Lung (tissue), 12 donors: ENCODE results near the gene SFXN5. TPM values are rescaled to one million over a fixed set of nuclear protein-coding genes. Genes with fewer than 3 reads are reported as not detected.

Experiments
- ATAC-seq: fragments of 200-7000 bp; cut with Tn5 transposase; one replicate; pipeline ENCODE4 v1.9.1; 2020; ENCODE audit warnings: moderate number of reproducible peaks; ENCODE audit not compliant: insufficient read depth, low FRiP score
- DNase-seq, 3 donors: peaks; one replicate each; pipeline ENCODE4 v3.0.0-alpha.2; 2013 to 2017
- H3K27ac ChIP-seq, 2 donors: one replicate each; pipeline ENCODE4 v1.5.1; 2013; ENCODE audit warnings: mild to moderate bottlenecking in 2 of 2, moderate library complexity in 2 of 2, control low read depth in 1 of 2, inconsistent platforms in 1 of 2, low read depth in 1 of 2, low read length in 1 of 2
- H3K27me3 ChIP-seq, 3 donors: one replicate each; pipeline ENCODE4 v1.5.1; 2013; ENCODE audit warnings: low read length in 2 of 3; ENCODE audit not compliant: control insufficient read depth in 3 of 3, insufficient read depth in 3 of 3
- H3K36me3 ChIP-seq, 4 donors: one replicate each; pipeline ENCODE4 v1.5.1; 2013; ENCODE audit warnings: low read length in 4 of 4, mild to moderate bottlenecking in 1 of 4, moderate library complexity in 1 of 4; ENCODE audit not compliant: control insufficient read depth in 4 of 4, insufficient read depth in 4 of 4
- H3K4me1 ChIP-seq, 5 donors: one replicate each; pipeline ENCODE4 v1.5.1; 2013; ENCODE audit warnings: low read length in 5 of 5, mild to moderate bottlenecking in 2 of 5, moderate library complexity in 1 of 5; ENCODE audit not compliant: control insufficient read depth in 5 of 5, insufficient read depth in 5 of 5
- H3K4me3 ChIP-seq: one replicate; pipeline ENCODE4 v1.5.1; 2013; ENCODE audit warnings: mild to moderate bottlenecking, control low read depth, moderate library complexity
- H3K9ac ChIP-seq, 2 donors: one replicate each; pipeline ENCODE4 v1.5.1; 2013; ENCODE audit warnings: low read length in 2 of 2, control low read depth in 1 of 2; ENCODE audit not compliant: insufficient read depth in 1 of 2
- H3K9me3 ChIP-seq, 4 donors: one replicate each; pipeline ENCODE4 v1.5.1; 2013; ENCODE audit warnings: low read length in 3 of 4, mild to moderate bottlenecking in 1 of 4, moderate library complexity in 1 of 4; ENCODE audit not compliant: control insufficient read depth in 4 of 4, insufficient read depth in 3 of 4
- CTCF ChIP-seq: IDR thresholded peaks from 2 replicates; pipeline ENCODE4 v1.5.1; 2012; ENCODE audit warnings: mild to moderate bottlenecking; ENCODE audit errors: control extremely low read depth, extremely low read depth
- WGBS, 2 donors: extraction: QIAGEN DNeasy Blood & Tissue Kit; methylation state at CpG; one replicate each; pipeline ENCODE4 v1.1.7; 2013; 5-methylcytosine and 5-hydroxymethylcytosine counted together
- polyA plus RNA-seq, 2 donors: library from polyadenylated mRNA; stranded (reverse); fragments of 200-250 nt; gene quantifications; one replicate each; pipeline ENCODE4 v1.2.1, GENCODE V29; 2013
- total RNA-seq, 2 donors: library from RNA; depleted of rRNA in 1 of 2; stranded (reverse); fragments of >200 nt in 1 of 2; gene quantifications; one replicate each; pipeline ENCODE4 v1.2.1, GENCODE V29; 2014 to 2021
- donor health status: control.
- donor health status: control.
- donor health status: Bipolar disorder and iron deficiency.
- donor health status: healthy.
- donor health status: DM: yes; HTN: yes; CAD: no.

Gene SFXN5
- total and polyA plus RNA-seq, 4 donors, result 8.3 to 15.6 (median 9.6) TPM

- Histone ChIP-seq H3K9ac (no peak overlapping the region), H3K4me1 (peaks cover 0 to 14% (median 0%) of the 10 kb centered on the region in 5 donors), H3K4me3 (no peak overlapping the region), H3K27ac (no peak overlapping the region), H3K9me3 (peaks cover 0 to 3% (median 0%) of the 10 kb centered on the region in 4 donors), H3K36me3 (peaks cover 0 to 9% (median 2%) of the 10 kb centered on the region in 4 donors), H3K27me3 (no peaks in the 10 kb centered on the region)
- no peak for ATAC-seq
- DNase-seq, result no peak
- 87 to 88% methylated on average over 11 of the region's 11 CpGs for WGBS, 2 donors
- TF ChIP-seq CTCF, result no peak
Measured at GRCh38 chr2:72982781-72983499, 88.6 kb downstream of the SFXN5 start.

GRCh38 chr2:72982219-72982618 is 89.3 kb downstream of the SFXN5 start:
- Histone ChIP-seq H3K27ac (no peak overlapping the region), H3K9me3 (peaks cover 0 to 3% (median 0%) of the 10 kb centered on the region in 4 donors), H3K4me3 (no peak overlapping the region), H3K36me3 (peaks cover 0 to 6% (median 2%) of the 10 kb centered on the region in 4 donors), H3K27me3 (no peaks in the 10 kb centered on the region), H3K9ac (no peak overlapping the region), H3K4me1 (peaks cover 0 to 14% (median 0%) of the 10 kb centered on the region in 5 donors)
- DNase-seq, result no peak
- ATAC-seq, result no peak
- WGBS, 2 donors, result 95 to 97% methylated on average over 2 of the region's 2 CpGs
- no peak for TF ChIP-seq CTCF

- H3K4me3 ChIP-seq, result no peak overlapping the region
- H3K4me1 ChIP-seq, result peaks cover 0 to 14% (median 0%) of the 10 kb centered on the region in 5 donors
- 93 to 96% methylated on average over 5 of the region's 5 CpGs for WGBS, 2 donors
- no peaks in the 10 kb centered on the region for H3K27me3 ChIP-seq
- no peak overlapping the region for H3K27ac ChIP-seq
- DNase-seq (no peak), ATAC-seq (no peak)
- peaks cover 0 to 3% (median 0%) of the 10 kb centered on the region in 4 donors for H3K9me3 ChIP-seq
- no peak overlapping the region for H3K9ac ChIP-seq
- H3K36me3 ChIP-seq, result peaks cover 0 to 6% (median under 1%) of the 10 kb centered on the region in 4 donors
- no peak for TF ChIP-seq CTCF
Measured at GRCh38 chr2:72981536-72981935, 90.0 kb downstream of the SFXN5 start.
